Measurements from ENCODE around the gene WWOX.
"Not testable (repeated sequence)": the region's sequence is repeated elsewhere in the genome, so short reads cannot be mapped to it uniquely, and the experiment has no call there.

The WWOX gene

GRCh38 chr16:78099271-78100111 lies at the start of gene WWOX:
Gene WWOX (plus strand): TSS chr16:78099654.
- peak; percentile 98 for DNase-seq (ENCODE audit: low read depth, low spot score)

GRCh38 chr16:78050734-78051400 lies 48.6 kb upstream of the WWOX start:
- no peak for DNase-seq (ENCODE audit: low read depth, low spot score)

GRCh38 chr16:78057803-78058564 lies 41.5 kb upstream of the WWOX start:
- no peak for DNase-seq (ENCODE audit: low read depth, low spot score)

- not testable (repeated sequence) for DNase-seq (ENCODE audit: low read depth, low spot score)
Observed at GRCh38 chr16:78059806-78060205, 39.6 kb upstream of the WWOX start.

- DNase-seq (ENCODE audit: low read depth, low spot score): no peak
Observed at GRCh38 chr16:78060295-78060694, 39.2 kb upstream of the WWOX start.

GRCh38 chr16:78060809-78061208 lies 38.6 kb upstream of the WWOX start:
- DNase-seq (ENCODE audit: low read depth, low spot score): no peak

- DNase-seq (ENCODE audit: low read depth, low spot score): no peak
Observed at GRCh38 chr16:78065319-78065718, 34.1 kb upstream of the WWOX start.

DNA sequence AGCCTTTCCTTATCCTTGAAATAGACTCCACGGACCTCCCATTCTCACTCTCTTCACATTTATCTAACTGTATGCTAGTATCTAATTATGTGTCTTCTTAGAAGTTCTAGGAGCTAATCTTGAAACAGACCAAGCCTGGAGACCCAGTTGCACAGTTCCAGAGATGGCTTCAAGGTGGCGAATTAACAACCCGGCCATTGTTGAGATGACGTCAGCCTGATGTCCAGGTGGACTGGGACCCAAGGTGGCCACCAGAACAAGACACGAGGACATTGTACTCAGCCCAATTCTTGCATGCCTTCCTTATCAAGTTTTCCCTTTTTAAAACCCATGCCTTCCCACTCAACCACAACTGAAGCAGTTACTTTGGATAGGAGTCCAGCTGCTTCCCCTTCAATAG lies 29.5 kb upstream of the WWOX start:
- no peak for DNase-seq (ENCODE audit: low read depth, low spot score)

DNA sequence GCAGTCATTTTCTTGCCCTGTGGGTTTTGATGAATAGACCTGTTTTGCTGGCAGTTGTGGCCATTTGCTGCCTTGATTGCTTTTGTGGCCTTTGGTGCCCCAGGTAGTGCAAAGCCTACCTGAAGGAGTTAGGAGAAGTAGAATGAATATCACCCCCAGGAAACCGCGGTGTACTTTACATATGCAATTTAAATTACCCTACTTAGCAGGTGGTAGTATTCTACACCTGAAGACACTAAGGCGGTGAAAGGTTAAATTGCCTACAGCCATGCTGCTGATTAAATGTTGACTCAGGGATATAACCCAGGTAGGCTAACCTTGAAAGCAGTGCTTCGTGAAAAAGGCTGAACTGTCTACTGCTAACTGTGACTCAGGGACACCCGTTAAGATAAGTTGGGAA lies 27.2 kb upstream of the WWOX start:
- DNase-seq (ENCODE audit: low read depth, low spot score): no peak

DNA sequence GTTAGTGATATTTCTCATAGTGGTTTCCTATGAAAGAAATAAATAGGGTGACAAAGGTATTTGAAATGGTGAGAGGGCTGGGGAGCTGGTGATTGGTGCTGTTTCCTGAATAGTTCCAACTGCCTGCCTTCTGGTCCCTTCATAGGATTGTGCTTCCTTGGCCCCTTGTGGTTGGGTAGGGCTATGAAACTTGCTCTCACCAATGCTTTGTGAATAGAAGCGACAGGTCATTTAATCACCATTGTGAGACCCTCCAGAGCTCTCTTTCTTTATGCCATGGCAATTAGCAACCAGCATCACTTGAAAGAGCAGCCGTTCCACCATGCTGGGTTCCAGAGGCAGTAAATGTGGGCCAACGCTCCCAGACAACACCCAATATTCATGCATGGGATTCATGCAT lies 23.7 kb upstream of the WWOX start:
- no peak for DNase-seq (ENCODE audit: low read depth, low spot score)

DNA sequence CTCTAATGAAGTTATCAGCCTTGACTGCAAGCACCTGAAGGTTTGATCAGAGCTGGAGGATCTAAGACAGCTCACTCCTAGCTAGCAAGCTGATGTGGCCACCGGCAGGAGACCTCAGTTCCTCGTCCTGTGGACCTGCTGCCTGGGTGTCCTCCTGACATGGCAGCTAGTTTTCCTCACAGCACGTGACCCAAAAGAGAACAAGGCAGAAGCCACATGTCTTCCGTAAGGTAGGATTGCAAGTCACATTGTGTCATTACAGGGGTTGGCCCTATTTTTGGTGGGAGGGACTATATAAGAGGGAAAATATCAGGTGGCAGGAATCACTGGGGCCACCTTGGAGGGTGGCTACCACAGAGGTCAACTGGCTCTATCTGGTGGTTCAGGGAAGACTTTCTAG lies 18.1 kb upstream of the WWOX start:
- DNase-seq (ENCODE audit: low read depth, low spot score): peak; percentile 1

GRCh38 chr16:78091419-78091818 lies 8.0 kb upstream of the WWOX start:
- no peak for DNase-seq (ENCODE audit: low read depth, low spot score)

DNA sequence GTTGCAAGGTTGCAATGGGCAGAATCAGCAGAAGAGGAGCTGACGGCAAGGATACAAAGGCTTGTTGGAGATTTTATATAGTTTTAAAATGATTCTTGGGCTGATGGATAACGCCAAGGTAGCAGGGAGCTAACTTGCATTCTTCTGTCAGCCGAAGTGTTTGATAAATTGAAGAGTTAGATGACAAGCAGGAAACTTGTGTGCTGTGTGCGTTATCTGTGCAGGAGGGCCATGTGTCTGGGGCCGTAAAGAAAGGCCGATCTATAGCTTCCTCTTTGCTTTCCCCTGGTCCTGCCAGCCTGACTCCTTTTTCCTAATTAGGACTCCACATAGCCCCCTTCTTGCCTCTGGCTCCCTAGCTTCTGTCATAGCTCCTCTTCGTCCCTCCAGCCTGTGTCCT lies 6.7 kb upstream of the WWOX start:
- no peak for DNase-seq (ENCODE audit: low read depth, low spot score)

DNA sequence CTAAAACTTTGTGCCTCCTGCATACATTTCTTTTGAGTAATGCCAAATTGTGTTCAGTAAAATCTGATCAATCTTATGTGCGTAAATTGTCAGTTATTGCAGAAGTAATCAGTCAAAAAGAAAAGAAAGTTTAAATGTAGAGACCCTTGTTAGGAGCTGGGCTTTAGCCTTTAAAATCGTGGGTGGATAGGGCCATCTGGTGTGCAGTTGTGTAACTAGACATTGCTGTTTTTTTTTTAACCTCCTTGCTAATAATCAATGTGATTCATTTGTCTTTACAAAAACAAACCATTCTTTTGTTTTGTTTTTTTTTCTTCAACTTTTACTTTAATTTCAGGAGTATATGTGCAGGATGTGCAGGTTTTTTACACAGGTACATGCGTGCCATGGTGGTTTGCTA lies 5.3 kb upstream of the WWOX start:
- DNase-seq (ENCODE audit: low read depth, low spot score): no peak

DNA sequence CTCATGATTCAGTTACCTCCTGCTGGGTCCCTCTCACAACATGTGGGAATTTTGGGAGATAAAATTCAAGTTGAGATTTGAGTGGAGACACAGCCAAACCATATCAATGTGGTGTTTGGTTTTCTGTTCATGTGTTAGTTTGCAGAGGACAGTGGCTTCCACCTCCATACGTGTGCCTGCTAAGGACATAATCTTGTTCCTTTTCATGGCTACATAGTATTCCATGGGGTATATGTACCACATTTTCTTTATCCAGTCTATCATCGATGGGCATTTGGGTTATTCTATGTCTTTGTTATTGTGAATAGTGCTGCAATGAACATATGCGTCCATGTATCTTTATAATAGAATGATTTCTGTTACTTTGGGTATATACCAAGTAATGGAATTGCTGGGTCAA lies 4.5 kb upstream of the WWOX start:
- no peak for DNase-seq (ENCODE audit: low read depth, low spot score)

GRCh38 chr16:78096386-78096785 lies 3.1 kb upstream of the WWOX start:
- no peak for DNase-seq (ENCODE audit: low read depth, low spot score)

GRCh38 chr16:78097548-78097947 lies 1.9 kb upstream of the WWOX start:
- DNase-seq (ENCODE audit: low read depth, low spot score): no peak

GRCh38 chr16:78098087-78098486 lies 1.4 kb upstream of the WWOX start:
- no peak for DNase-seq (ENCODE audit: low read depth, low spot score)

- DNase-seq (ENCODE audit: low read depth, low spot score): no peak
Observed at GRCh38 chr16:78098595-78099270, 721 bp upstream of the WWOX start.

DNA sequence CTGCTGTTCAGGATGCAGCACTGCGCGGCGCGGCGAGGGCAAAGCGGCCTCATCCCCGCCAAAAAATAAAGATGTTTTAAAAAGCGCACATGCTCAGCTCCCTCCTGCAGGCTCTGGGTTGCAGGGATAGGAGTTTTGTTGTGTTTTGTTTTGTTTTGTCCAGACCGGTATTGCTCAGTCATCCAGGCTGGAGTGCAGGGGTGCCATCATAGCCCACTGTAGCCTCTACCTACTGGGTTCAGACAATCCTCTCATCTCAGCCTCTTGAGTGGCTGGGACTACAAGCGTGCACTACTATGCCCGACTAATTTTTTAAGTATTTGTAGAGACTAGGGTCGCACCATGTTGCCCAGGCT lies 636 bp downstream of the WWOX start:
- no peak for DNase-seq (ENCODE audit: low read depth, low spot score)

DNA sequence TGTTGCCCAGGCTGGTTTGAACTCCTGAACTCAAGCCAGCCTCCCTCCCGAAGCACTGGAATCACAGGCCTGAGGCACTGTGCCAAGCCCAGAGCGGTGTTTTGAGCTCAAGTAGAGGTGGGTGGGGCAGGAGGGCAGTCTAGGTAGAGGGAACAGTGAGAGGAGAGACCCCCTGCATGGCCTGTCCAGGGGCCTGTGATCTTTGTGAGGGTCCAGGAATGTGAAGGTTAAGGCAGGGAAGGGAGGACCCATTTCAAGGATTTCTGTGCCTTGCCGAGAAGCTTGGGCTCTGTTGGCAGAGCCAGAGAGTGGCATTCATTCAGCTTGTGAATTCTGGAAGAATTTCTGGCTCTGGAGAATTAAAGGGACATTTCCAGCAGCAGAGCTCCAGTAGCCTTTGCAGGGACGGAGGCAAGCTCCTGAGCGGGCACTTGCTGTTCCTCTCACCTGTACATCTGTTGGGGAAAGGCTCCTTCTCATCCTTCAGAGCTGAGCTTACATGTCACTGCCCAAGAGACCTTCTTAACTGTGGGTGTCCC lies 2.7 kb downstream of the WWOX start:
- no peak for DNase-seq (ENCODE audit: low read depth, low spot score)

DNA sequence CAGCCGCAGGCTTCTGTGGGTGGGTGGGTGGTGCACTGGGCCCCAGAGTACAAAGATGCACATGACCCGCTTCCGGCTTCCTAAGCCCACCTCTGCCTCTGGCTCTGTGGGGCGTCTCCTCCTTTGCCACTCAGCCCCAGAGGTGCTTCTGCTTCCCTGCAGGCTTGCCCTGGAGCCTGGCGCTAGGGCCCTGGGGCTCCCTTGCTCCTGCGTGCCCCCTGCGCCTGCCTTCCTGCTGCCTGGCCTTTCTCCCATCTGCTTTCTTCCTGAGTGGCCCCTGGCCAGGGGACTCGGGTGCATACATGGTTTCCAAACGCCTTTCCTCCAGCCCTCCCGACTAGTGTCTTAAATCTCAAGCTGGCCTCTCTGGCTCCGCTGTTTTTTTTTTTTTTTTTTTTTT lies 3.4 kb downstream of the WWOX start:
- no peak for DNase-seq (ENCODE audit: low read depth, low spot score)

All from brain pericyte (primary cell).